Tibial nerve (tissue), 3 donors: Measurements from ENCODE around the gene KRT85.

Experiments
- CTCF ChIP-seq, 5 experiments: fragments of 200-600 bp in 3 of 5; fragments of 450-650 bp in 2 of 5; sonication (generic) in 3 of 5; IDR thresholded peaks; one replicate each; pipeline ENCODE4 v1.5.1; 2016 to 2019; ENCODE audit warnings: antibody characterized with exemption in 5 of 5, mild to moderate bottlenecking in 3 of 5, moderate library complexity in 2 of 5
- POLR2A ChIP-seq, 2 donors: fragments of 450-650 bp; IDR thresholded peaks; one replicate each; pipeline ENCODE4 v1.6.1; 2017; ENCODE audit warnings: antibody characterized with exemption in 2 of 2, mild to moderate bottlenecking in 2 of 2, moderate library complexity in 2 of 2

- no peak for TF ChIP-seq CTCF (IDR thresholded peaks at IDR 0.05)
- no peak for TF ChIP-seq POLR2A (IDR thresholded peaks at IDR 0.05)
Measured at GRCh38 chr12:52389313-52390207, 22.3 kb upstream of the KRT85 start.
